OCI-LY1 (cell line): ENCODE results near the gene VSIG4.

Experiments
- H2AFZ ChIP-seq: fragments of 200-600 bp; sonication (generic), shearing (Covaris generic); 2 replicates; pipeline ENCODE4 v1.6.0; 2014; ENCODE audit warnings: antibody characterized with exemption, mild to moderate bottlenecking, low read length
- H3F3A ChIP-seq: fragments of 200-600 bp; sonication (generic), shearing (Covaris generic); 2 replicates; pipeline ENCODE4 v1.6.0; 2014; ENCODE audit warnings: mild to moderate bottlenecking, antibody characterized with exemption, low read length, moderate library complexity; ENCODE audit not compliant: insufficient read depth
- H3K27ac ChIP-seq: fragments of 200-600 bp; sonication (generic); 2 replicates; pipeline ENCODE4 v1.5.1; 2014; ENCODE audit warnings: low read length, mixed run types, mild to moderate bottlenecking, low read depth; ENCODE audit not compliant: poor library complexity, severe bottlenecking
- H3K27me3 ChIP-seq: fragments of 200-600 bp; sonication (generic); 2 replicates; pipeline ENCODE4 v1.6.0; 2014; ENCODE audit warnings: antibody characterized with exemption, mild to moderate bottlenecking, low read length, moderate library complexity; ENCODE audit not compliant: insufficient read depth
- H3K36me3 ChIP-seq: fragments of 200-600 bp; sonication (generic); 2 replicates; pipeline ENCODE4 v1.6.1; 2014; ENCODE audit warnings: mild to moderate bottlenecking, antibody characterized with exemption, low read length, moderate library complexity, mixed read lengths; ENCODE audit not compliant: insufficient read depth
- H3K4me1 ChIP-seq: fragments of 200-600 bp; sonication (generic); 2 replicates; pipeline ENCODE4 v1.5.1; 2014; ENCODE audit warnings: mild to moderate bottlenecking, low read length, moderate library complexity; ENCODE audit not compliant: insufficient read depth, severe bottlenecking
- H3K4me2 ChIP-seq: fragments of 200-600 bp; sonication (generic), shearing (Covaris generic); 2 replicates; pipeline ENCODE4 v1.6.1; 2014; ENCODE audit warnings: low read length
- H3K4me3 ChIP-seq: fragments of 200-600 bp; sonication (generic); 2 replicates; pipeline ENCODE4 v1.5.1; 2014; ENCODE audit warnings: low read length, low read depth, mild to moderate bottlenecking, mixed read lengths; ENCODE audit not compliant: poor library complexity, severe bottlenecking
- H3K79me2 ChIP-seq: fragments of 200-600 bp; shearing (Covaris generic); 2 replicates; pipeline ENCODE4 v1.6.1; 2016; ENCODE audit warnings: mixed run types, low read length, mixed read lengths; ENCODE audit not compliant: insufficient read depth
- H3K9ac ChIP-seq: fragments of 200-600 bp; sonication (generic), shearing (Covaris generic); 2 replicates; pipeline ENCODE4 v1.6.1; 2014; ENCODE audit warnings: mild to moderate bottlenecking, low read length, mixed read lengths
- H3K9me2 ChIP-seq: fragments of 200-600 bp; sonication (generic), shearing (Covaris generic); 2 replicates; pipeline ENCODE4 v1.6.1; 2014; ENCODE audit warnings: low read depth, mild to moderate bottlenecking, low read length, mixed read lengths
- H3K9me3 ChIP-seq: fragments of 200-600 bp; shearing (Covaris generic); 2 replicates; pipeline ENCODE4 v1.6.1; 2014; ENCODE audit warnings: low read length, mixed read lengths
- H4K20me1 ChIP-seq: fragments of 200-600 bp; sonication (generic), shearing (Covaris generic); 2 replicates; pipeline ENCODE4 v1.6.0; 2016; ENCODE audit warnings: mild to moderate bottlenecking, low read length; ENCODE audit not compliant: insufficient read depth
- EZH2 ChIP-seq: fragments of 200-600 bp; sonication (generic), shearing (Covaris generic); IDR thresholded peaks from 2 replicates; pipeline ENCODE4 v1.8.0; 2017; ENCODE audit warnings: borderline replicate concordance, mixed run types, mild to moderate bottlenecking, antibody characterized with exemption, low read length, moderate library complexity, mixed read lengths
- TF ChIP-seq, protein P1 (sequence below): fragments of 200-600 bp; sonication (generic), shearing (Covaris generic); IDR thresholded peaks from 2 replicates; pipeline ENCODE4 v1.5.1; 2017; ENCODE audit warnings: mild to moderate bottlenecking, antibody characterized with exemption, low read length, moderate library complexity, mixed read lengths

The VSIG4 gene

DNA sequence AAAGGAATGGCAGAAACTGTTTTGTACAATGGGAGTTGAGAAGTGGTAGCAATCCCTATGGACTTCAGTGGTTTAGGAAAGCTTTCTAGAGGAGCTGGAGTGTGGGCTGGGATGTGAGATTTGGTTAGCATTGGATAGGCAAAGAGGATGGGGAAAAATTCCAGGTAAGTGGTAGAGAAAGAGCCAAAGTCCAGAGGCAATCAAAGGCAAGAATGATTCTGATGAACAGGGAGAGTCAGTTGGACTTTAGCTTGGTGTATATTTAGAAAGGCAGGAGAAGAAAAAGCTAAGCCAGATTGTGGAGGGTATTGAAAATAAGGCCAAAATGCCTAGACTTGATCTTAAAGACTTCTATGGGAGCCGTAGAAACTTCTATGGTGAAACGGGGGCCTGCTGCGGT is 3.7 kb upstream of the VSIG4 start:
- Histone ChIP-seq H3K36me3 (no peaks in the 10 kb centered on the region), H3K4me2 (no peak overlapping the region), H4K20me1 (no peaks in the 10 kb centered on the region), H3K9ac (no peak overlapping the region), H3K9me3 (no peaks in the 10 kb centered on the region), H2AFZ (no peak overlapping the region), H3K4me1 (peaks cover 25% of the 10 kb centered on the region), H3K4me3 (no peak overlapping the region), H3K79me2 (no peaks in the 10 kb centered on the region), H3F3A (no peaks in the 10 kb centered on the region), H3K27ac (no peak overlapping the region), H3K9me2 (no peaks in the 10 kb centered on the region), H3K27me3 (no peaks in the 10 kb centered on the region)
- TF ChIP-seq, protein P1, sequence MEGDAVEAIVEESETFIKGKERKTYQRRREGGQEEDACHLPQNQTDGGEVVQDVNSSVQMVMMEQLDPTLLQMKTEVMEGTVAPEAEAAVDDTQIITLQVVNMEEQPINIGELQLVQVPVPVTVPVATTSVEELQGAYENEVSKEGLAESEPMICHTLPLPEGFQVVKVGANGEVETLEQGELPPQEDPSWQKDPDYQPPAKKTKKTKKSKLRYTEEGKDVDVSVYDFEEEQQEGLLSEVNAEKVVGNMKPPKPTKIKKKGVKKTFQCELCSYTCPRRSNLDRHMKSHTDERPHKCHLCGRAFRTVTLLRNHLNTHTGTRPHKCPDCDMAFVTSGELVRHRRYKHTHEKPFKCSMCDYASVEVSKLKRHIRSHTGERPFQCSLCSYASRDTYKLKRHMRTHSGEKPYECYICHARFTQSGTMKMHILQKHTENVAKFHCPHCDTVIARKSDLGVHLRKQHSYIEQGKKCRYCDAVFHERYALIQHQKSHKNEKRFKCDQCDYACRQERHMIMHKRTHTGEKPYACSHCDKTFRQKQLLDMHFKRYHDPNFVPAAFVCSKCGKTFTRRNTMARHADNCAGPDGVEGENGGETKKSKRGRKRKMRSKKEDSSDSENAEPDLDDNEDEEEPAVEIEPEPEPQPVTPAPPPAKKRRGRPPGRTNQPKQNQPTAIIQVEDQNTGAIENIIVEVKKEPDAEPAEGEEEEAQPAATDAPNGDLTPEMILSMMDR: no peak
- TF ChIP-seq EZH2: no peak

DNA sequence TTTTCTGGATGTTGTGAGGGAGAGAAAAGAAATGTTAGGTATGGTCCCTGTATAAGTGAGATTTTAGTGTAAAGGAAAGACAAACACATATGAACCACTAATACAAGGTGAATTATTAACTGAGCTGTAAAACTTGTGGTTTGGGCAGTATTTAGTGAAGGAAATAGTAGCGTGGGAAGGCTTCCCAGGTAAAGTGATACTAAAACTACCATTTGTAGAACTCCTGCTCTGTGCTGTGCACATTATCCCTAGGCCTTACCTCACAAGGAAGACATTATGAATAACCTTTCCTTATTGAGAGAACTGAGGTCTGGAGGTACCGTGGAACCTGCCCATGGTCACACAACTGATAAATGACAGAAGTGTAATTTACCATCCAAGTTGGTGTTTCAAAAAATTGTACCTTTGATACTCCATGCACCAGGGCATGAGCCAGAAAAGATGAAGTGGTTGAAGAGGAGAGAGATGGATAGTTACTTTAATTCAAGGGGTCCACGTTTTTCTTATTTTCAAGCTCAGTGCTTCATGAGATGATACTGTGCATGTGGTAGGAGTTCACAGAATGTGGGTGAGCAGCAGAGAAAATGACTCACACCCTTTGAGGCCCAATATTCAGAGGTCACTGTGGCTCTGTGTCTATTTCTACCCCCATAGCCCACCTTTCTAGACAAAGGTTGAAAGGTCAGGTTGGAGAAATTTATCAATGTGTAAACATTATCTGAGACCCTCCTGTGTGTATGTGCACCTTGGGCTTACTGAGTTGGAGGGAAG is 2.6 kb upstream of the VSIG4 start:
- Histone ChIP-seq H3K79me2 (no peaks in the 10 kb centered on the region), H3K27me3 (no peaks in the 10 kb centered on the region), H3K4me3 (no peak overlapping the region), H2AFZ (no peak overlapping the region), H3K36me3 (no peaks in the 10 kb centered on the region), H3K9me3 (no peaks in the 10 kb centered on the region), H3K9me2 (no peaks in the 10 kb centered on the region), H3K27ac (no peak overlapping the region), H3K9ac (no peak overlapping the region), H3K4me1 (peaks cover 18% of the 10 kb centered on the region), H3K4me2 (no peak overlapping the region), H3F3A (no peaks in the 10 kb centered on the region), H4K20me1 (no peaks in the 10 kb centered on the region)
- TF ChIP-seq EZH2: no peak
- TF ChIP-seq, protein P1: no peak

DNA sequence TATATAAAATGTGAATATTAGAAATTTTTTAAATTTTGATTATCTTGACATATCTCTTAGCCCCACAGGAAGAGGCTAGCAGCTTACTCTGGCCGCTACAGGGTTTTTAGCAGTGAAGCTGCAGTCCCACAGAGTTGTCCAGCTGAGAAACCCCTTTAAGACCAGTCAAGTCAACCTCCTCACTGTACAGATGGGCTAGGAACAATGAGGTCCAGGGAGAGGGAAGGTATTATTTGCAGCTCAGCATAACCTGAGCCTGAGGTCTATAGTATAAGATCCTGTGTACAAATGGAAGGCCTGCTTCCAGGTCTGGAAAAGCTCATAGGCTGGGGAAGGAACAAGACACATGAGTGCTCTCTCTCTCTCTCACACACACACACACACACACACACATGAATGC is 1.8 kb downstream of the VSIG4 start:
- no peaks in the 10 kb centered on the region for H4K20me1 ChIP-seq
- no peak overlapping the region for H3K9ac ChIP-seq
- no peak overlapping the region for H3K4me2 ChIP-seq
- TF ChIP-seq, protein P1: no peak
- TF ChIP-seq EZH2: no peak
- no peaks in the 10 kb centered on the region for H3F3A ChIP-seq
- no peaks in the 10 kb centered on the region for H3K79me2 ChIP-seq
- H3K4me3 ChIP-seq: no peak overlapping the region
- no peaks in the 10 kb centered on the region for H3K4me1 ChIP-seq
- H3K27ac ChIP-seq: no peak overlapping the region
- H3K9me2 ChIP-seq: no peaks in the 10 kb centered on the region
- H2AFZ ChIP-seq: no peak overlapping the region
- H3K36me3 ChIP-seq: no peaks in the 10 kb centered on the region
- H3K27me3 ChIP-seq: no peaks in the 10 kb centered on the region
- no peaks in the 10 kb centered on the region for H3K9me3 ChIP-seq
